Activated CD4-positive, alpha-beta T cell treated with anti-CD3 and anti-CD28 coated beads for 48 hours (primary cell): ENCODE results near the gene TMEM108.

Experiments
- DNase-seq: peaks from one replicate; pipeline ENCODE4 v3.0.0-alpha.2; 2020

TMEM108 gene

GRCh38 chr3:133393691-133394474 is 355.7 kb downstream of the TMEM108 start:
- DNase-seq: no peak

GRCh38 chr3:133394561-133395311 is 356.5 kb downstream of the TMEM108 start:
- DNase-seq: no peak

DNA sequence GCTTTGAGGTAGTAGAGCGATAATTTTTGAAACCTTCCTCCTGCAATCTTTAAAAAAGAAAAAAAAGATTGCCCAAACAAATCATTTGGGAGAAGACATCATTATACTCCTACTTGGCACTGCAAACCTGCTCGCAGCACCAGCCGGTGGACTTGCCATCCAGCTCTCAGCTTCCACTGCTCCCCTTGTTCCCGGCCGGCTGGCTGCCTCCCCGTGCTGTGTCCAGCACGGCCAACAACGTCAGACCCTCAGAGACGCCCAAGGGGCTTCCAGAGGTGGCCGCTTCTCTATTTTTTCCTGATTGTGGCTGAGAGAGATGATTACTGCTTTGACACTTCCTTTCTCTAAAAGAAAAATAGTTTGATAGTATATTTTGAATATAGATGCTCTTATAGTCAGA is 358.7 kb downstream of the TMEM108 start:
- DNase-seq: no peak

DNA sequence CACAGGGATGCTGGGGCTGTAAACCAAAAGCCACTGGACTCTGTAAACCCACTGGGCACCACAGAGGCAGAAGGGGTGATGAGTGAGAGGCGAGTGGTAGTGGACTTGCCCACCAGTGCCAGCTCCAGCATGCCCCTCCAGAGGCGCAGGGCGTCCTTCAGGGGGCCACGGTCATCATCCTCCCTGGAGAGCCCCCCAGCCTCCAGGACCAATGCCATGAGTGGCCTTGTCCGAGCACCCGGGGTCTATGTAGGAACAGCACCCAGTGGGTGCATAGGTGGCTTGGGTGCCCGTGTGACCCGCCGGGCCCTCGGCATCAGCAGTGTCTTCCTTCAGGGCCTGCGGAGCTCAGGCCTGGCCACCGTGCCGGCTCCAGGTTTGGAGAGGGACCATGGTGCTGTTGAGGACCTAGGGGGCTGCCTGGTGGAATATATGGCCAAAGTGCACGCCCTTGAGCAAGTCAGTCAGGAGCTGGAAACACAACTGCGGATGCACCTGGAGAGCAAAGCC is 361.9 kb downstream of the TMEM108 start, which contains the start of gene BFSP2:
Gene BFSP2 (plus strand): TSS at position 51 of the 510 bp plus-strand sequence. CDS start 28 bp downstream, at position 79.
- DNase-seq: no peak

GRCh38 chr3:133401374-133402135 is 363.4 kb downstream of the TMEM108 start:
- DNase-seq: no peak

GRCh38 chr3:133404920-133405319 is 366.7 kb downstream of the TMEM108 start:
- no peak for DNase-seq

DNA sequence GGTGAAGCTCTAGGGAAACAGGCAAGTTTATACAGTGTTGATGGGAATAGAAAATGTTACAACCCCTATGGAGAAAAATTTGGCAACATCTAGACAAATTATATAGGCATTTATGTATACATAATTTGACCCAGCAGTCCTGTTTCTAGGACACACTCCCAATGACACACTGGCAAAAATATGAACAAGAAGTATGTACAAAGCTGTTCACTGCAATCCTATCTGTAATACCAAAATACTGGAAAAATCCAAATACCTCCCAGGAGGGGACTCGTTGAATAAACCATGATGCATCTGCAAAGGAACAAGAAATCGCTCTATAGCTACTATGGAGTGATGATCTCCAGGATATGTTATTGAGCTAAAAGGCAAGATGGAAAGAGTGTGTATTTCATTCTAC is 370.2 kb downstream of the TMEM108 start:
- no peak for DNase-seq

GRCh38 chr3:133408961-133409360 is 370.8 kb downstream of the TMEM108 start:
- no peak for DNase-seq

DNA sequence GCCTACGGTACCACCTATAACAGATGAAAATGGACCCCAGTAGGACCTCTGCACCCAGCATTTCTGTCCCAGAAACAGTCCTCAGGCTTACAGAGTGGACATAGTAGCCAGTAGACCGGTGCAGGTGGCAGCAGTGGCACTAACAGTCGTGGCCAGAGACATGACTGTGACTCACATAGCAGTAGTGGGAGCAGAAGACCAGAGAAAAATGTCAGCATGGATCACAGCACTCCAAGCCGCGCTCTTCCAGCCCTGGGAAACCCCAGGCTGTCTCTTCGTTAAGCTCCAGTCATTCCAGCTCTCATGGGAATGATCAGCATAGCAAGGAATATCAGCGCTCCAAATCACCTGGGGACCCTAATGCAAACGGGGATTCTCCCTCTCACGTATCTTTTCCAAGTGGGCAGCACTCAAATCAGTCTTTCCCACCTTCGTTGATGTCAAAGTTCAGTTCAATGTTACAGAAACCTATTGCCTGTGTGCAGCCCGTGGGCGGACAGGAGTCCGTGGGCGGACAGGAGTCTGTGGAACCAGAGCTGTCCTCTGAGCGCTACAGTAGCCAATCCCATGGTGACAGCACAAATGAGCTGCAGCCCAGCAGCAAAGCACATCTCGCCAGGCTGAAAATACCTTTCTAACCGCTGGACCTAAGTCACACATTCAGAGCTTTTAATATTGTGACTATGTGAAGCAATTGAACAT is 372.2 kb downstream of the TMEM108 start:
- DNase-seq: no peak

- DNase-seq: no peak
These were observed 374.3 kb downstream of the TMEM108 start for GRCh38 chr3:133412183-133413132.

- DNase-seq: no peak
These were observed 375.2 kb downstream of the TMEM108 start for GRCh38 chr3:133413161-133414020.

DNA sequence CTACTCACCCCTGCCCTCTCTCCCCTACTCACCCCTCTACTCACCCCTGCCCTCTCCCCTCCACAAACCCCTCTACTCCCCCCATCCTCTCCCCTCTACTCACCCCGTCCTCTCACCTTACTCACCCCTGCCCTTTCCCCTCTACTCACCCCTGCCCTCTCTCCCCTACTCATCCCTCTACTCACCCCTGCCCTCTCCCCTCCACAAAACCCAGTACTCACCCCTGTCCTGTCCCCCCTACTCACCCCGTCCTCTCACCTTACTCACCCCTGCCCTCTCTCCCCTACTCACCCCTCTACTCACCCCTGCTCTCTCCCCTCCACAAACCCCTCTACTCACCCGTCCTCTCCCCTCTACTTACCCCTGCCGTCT is 375.8 kb downstream of the TMEM108 start:
- DNase-seq: no peak

GRCh38 chr3:133418361-133418760 is 380.2 kb downstream of the TMEM108 start:
- DNase-seq: no peak

- no peak for DNase-seq
These were observed 381.1 kb downstream of the TMEM108 start for GRCh38 chr3:133419151-133419909.

GRCh38 chr3:133424937-133425869 is 387.0 kb downstream of the TMEM108 start:
- no peak for DNase-seq

- no peak for DNase-seq
These were observed 387.7 kb downstream of the TMEM108 start for GRCh38 chr3:133425898-133426297.

GRCh38 chr3:133426721-133427120 is 388.5 kb downstream of the TMEM108 start:
- DNase-seq: no peak

DNA sequence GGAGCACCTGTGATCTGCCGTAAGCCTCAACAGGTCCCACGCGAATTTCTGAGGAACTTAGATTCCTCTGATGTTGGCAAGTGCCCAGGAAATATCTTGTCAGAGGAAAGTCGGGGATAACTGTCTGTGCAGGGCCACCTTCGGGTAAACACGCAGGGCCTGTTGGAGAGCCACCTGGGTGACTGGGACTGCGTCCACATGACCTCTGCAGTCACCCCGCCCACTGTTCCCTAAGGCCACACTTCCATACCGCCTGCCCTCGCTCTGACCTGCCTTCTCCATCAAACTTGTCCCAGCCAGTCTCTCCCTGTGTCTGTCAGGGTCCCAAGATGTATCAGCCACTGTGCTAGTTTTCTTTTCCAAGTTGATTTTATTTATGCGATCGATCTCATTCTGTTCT is 390.4 kb downstream of the TMEM108 start:
- no peak for DNase-seq
